NCI-H2171 treated with DMSO at 0.1 percent for 48 hours (cell line): Measurements from ENCODE around the gene PRKCH.

Source experiments
- DNase-seq: peaks from one replicate; lab custom pipeline; 2025; lab: John Stamatoyannopoulos, UW

The PRKCH gene

DNA sequence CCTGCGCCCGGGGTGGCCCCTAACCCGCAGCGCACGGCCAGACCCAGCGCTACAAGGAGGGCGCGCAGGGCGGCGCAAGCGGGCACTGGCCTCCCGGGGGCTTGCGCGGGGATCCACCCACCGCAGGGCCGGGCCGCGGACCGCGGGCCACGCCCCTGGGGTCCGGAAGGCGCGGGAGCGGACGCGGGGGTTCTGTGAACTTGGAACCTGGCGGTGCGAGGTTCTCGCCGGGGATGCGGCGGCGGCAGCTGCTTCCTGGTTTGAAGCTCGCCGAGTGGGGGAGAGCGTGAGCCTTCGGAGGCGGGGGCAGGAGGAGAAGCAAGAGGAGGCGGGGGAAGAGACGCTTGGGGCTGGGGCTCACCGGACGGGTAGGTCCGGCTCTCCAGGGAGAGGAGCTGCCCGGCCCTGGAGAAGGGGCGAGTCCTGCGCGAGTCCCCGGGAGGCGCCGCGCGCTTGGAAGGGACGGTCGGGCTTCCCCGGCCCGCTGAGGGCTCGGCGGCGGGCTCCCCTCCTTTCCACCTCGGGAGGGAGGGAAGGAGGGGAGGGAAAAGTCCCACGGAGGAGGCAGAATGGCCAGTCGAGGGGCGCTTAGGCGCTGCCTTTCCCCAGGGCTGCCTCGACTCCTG is at the start of gene PRKCH:
Gene PRKCH, plus strand, starts transcription at position 195 of the 626 bp plus-strand sequence. CDS start 523 bp downstream, outside the sequence.
- DNase-seq: peak; percentile 52

DNA sequence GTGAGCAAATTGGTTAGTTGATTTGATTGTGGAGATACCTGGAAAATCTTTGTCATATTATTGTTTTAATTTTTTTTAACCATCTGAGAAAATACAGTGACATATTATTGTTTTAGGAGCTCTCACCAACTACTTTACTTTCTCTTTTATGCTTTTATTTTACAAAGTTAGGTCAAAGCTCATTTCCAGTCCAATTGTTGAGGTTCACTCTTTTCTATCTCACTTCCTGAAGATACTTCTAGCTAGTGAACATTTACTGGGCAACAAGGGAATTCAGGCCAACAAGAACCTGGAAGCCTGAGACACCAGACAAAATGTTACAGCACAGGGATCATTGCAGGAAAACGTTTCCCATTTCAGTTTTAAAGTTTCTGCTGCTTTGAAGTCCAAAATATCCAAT is 44.1 kb upstream of the PRKCH start:
- no peak for DNase-seq

DNA sequence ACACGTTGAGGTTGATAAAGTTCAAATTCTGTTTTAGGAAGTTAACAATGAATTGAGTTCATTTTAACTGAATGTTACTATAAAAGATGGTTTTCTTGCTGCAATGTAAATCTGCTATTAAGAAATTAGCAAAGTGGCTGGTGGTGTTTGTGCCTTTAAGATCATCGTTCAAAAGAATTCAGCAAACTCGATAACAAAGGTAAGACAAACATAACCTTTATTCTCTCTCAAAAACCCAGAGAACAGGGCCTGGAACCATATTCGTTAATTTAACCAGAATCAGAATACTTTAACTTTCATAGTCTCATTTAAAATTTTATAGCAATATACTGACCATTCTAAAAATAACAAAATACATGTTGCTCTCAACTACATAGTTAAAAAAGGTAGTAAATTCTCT is 43.6 kb upstream of the PRKCH start:
- no peak for DNase-seq

DNA sequence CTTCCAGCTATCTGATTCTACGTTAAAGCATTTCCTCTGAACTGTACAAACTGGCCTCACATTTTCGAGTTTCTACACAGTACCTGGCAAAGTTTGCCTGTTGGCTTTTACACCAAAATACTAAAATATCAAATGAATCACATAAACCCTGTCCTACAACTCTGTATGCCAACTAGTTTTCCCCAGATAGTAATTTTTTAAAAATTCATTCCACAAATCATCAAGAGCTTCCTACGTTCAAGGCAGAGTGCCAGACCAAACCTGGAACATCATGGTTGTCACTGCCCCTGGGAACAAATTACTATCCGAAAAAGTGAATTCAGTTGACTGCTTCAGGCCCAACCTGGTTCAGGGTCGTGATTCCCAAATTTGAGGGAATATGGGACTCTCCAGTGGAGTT is 42.3 kb upstream of the PRKCH start:
- DNase-seq: no peak

DNA sequence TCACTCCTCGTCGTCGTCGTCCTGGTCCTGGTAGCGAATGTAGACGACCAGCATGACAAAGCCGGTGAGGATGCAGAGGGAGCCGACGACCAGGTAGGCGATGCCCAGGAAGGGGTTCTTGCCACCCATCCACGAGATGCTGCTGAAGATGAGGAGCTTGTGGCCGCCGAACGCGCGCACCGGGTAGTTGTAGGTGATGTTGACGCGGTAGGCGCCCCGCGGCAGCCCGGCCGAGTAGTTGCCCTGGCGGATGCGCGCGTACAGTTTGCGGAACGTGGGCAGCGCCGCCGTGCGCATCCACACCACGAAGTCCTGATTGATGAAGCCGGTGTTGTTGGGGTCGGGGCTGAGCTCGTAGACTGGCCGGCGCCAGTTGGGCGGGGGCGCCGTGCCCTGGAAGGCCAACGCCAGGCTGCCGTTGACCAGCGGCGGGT is 41.3 kb upstream of the PRKCH start:
- peak; percentile 41 for DNase-seq

DNA sequence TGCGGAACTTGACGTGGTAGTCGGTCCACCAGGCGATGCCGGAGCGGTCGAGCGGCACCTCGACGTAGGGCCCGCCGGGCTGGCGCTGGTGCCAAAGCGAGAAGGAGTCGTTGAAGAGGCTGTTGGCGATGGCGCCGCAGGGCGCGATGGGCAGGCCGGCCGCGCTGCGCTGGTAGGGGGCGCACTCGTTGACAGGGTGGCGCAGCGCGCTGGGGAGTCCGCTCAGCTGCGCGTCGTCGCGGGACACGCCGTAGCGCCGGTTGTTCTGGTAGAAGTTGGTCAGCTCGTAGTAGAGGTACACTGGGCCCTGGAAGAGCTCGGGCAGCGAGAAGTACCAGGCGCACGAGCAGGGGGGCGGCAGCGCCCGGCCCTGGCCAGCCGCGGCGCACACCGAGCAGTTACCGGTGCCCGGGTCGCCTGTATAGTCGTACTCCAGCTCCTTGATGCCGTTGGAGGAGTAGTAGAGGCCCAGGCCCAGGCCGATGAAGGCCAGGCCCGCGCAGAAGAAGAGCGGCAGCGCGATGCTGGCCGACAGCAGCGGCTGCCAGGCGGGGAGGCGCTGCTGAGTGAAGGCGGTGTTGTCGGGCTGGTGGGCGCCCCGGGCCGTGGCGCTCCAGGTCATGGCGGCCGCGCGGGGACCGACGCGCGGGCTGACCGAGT is 40.7 kb upstream of the PRKCH start:
- peak; percentile 76 for DNase-seq

DNA sequence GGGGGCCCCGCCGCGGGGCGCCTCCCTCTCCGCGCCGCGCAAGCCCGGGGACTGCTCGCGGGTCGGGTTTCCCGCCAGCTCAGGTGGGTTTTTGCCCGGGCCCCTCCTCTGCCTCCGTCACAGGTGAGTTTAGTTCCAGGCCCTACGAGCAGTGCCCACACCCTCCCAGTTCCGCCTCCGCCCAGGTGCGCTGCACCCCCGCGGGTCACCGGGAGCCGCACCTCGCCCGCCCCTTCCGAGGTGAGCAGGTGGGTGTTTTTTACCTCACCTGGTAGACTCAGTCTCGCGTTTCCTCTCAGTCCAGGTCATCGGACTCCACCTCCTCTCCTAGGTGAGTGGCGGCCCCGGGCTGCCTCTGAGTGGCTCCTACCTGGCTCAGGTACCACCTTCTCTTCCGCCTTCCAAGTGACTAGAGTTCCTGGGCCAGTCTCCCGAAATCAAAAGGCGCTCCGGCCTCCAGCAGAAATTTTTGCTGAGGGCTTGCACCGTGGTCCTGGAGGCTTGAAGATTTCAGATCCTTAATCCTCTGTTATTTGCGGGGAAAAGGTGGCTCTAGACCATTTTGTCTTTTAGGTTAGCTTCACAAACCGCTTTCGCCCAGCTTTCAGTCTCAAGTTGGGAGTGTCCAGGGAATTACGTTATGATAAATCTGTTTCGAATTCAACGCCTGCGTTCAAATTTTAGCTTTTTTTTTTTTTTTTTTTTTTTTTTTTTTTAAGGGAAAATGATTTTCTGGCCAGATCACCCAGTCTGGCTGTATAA is 40.0 kb upstream of the PRKCH start, which contains the start of gene TMEM30B:
Gene TMEM30B, minus strand, starts transcription at position 153 of the 762 bp plus-strand sequence. CDS start 191 bp downstream, outside the sequence.
- DNase-seq: peak; percentile 74

DNA sequence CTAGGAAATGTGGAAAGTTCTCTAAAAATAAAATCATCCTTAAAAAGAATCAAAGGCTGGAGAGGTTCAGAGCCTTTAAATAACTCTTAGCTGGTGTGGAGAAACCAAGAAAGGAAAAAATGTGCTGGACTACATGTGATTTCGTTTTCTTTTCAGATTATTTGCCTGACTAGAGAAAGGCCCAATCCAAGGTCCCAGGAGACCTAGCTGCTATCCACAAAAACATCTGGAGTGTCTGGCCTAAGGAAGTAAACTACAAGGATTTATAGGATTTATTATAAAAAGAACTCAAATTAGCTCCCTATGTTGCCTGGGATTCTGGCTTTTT is 39.5 kb upstream of the PRKCH start:
- DNase-seq: peak; percentile 47

DNA sequence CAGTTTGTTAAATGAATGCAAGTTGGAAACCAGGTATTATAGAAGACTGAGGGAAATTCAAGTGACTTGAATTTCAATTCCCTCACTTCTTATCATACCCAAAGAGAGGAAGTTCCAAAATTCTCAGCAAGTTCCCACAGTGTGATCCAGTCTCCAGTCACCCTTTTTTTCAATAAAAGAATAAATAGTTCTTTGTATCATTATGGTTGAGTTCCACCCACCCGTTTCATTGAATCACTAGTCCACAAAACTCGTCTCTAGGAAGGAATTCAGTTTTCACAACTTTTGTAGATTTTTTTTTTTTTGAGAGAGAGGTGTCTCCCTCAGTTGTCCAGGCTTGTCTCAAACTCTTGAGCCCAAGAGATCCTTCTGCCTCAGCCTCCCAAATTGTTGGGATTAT is 38.6 kb upstream of the PRKCH start:
- no peak for DNase-seq

DNA sequence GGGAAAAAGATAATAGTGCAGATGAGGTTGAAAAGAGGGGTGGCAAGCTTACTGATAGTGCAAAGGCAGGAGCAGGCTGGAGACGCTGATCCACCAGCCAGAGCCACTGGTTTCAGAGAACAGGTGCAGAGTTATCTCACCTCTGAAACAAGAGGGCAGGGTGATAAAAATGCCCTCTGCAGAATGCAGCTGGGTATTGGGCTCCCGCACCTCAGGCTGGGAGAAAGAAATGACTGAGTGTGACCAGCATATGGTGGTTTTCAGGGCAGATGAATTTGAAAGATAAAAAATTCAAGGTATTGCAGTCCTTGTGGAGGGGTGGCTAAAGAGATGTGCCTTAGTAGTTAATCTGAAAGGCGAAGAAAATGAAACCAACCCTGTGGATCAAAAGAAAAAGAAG is 37.4 kb upstream of the PRKCH start:
- DNase-seq: no peak

DNA sequence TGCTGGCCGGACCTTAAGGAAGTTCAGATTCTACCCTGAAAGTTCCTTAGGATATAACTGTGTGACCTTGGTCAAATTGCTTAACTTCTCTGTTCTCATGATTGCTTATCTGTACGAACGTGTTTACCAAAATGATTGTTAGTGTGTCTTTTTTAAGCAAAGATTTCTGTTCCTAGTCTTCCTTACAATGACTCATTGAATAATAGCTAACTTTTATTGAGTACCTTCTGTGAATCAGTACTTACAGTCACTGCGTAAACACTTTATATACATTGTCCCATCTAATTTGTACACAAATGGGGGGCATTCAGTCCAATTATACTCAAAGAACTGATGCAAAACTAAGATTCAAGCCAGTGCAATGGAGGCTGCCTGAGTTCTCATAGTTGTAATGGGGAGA is 36.0 kb upstream of the PRKCH start:
- no peak for DNase-seq

DNA sequence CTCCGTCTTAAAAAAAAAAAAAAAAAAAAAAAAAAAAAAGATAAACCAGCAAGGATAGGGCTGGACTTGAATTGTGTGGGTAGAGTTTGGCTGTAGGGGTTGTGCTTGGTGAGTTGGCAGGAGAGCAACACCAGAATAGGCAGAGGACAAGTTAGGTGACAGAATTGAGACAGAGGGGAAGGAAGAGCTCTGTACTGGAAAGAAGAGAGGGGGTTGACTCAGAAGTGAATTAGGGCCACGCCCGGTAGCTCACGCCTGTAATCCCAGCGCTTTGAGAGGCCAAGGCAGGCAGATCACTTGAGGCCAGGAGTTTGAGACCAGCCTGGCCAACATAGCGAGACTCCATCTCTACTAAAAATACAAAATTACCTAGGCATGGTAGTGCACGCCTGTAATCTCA is 34.2 kb upstream of the PRKCH start:
- no peak for DNase-seq

DNA sequence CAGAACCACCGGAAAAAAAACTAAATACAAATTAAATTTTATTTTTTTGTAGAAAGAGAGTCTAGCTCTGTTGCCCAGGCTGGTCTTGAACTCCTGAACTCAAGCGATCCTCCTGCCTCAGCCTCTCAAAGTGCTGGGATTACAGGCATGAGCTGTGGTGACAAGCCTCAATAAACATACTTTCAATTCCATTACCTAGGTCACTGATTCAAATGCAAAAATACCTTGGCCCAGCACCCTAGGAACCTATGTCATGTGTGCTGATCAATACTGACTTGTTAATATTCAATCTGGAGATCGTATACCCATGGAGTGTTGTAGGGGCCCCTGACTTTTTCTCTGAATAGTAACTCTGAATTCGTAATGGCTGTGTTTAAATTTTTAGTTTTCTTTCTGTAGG is 33.2 kb upstream of the PRKCH start:
- DNase-seq: no peak

DNA sequence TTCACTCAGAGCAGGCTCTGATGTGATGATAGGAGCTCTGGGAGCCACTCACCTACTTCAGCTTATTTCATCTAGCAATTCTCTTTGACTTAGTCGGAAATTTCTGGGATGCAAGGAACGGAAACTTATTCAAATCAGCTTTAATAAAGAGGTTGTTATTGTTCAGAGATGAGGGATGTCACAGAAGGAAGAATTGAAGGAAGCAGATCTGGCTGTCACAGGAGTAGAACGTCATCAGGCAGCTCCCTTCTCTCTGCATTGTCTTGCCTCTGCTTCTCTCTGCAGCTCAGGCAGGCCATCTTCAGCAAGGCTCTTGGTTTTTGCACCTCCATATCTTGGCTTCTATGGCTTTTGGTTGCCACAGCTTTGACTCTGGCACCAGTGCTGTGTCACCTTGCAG is 32.7 kb upstream of the PRKCH start:
- DNase-seq: no peak

DNA sequence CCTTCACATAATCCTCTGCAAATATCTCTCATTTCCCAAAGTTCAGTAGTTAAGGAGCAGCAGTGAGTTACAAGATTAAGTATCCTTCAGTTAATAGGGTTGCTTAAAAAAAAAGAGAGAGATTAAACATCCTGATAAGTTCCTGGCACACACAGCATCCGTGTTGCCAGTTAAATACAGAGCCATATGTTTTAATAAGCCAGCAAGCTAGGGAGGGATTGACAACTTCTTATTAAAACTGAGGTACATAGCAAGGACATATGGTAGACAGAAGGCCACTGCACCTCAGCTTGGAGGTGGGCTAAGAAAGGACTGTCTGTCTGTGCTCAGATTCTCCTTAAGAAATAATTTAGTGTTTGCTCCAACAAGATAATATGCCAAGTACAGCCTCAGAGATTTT is 30.7 kb upstream of the PRKCH start:
- DNase-seq: peak; percentile 97

DNA sequence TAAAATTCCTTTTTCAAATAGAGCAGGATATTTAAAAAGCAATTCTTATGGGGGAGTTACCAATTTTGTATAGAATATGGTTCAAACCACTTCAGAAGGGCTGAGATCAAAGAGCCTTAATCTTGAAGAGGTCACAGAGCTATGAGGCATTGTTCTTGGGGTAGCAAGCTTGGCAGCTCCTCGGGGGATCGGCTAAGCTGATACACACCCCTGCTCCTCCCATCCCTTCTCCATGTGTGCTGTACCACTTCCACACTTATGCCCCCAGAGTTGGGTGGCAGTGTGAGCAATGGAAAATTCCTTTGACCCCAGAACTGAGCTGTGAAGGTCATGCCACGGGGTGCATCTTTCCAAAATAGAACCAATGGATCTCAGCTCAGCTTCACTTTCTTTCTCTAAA is 25.2 kb upstream of the PRKCH start:
- no peak for DNase-seq

DNA sequence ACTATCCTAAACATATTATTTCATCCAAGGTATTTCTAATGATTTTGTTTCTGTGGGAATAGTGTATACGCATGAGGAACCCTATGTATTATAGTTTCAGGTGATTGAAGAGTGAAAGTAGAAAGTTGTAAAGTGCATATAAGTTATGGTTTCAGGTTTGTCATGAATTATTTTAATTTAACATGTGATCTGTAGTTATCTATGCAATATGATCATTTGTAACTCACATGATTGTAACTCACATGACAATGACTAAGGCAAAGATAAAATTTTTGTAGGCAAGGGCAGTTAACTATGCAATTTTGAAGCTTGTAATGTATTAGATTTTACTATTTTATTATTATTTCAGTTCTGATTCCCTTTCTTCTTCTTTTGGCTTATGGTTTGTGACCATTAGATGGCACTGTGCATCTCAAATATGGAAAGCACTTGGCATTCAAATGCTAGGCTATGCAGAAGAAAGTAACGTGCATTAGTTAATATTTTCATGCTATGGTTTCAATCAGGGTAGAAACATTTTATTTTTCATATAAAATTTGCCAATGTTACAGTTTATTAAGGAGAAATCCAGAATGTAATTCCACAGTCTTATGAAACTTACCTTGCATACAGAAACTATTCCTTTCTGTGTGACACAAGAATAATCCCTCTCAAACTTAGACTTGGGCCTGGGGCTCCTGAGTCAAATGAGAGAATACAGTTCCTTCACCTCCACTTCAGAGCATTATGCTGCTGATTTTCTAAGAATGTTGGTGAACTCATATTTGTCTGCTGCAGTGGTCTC is 24.5 kb upstream of the PRKCH start:
- DNase-seq: peak; percentile 53

DNA sequence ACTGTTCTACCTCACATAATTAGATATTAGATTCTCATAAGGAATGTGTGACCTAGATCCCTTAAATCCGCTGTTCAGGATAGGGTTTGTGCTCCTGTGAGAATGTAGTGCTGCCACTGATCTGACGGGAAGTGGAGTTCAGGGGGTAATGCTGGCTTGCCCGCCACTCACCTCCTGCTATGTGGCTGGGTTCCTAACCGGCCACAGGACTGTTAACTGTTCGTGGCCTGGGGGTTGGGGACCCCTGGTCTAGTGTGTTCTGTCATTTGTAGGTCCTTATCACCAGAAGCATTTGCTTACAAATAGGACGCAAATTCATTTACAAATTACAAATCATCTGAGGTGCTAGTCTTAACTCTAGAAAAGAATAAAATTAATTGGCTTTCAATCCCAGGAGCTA is 23.8 kb upstream of the PRKCH start:
- DNase-seq: no peak

DNA sequence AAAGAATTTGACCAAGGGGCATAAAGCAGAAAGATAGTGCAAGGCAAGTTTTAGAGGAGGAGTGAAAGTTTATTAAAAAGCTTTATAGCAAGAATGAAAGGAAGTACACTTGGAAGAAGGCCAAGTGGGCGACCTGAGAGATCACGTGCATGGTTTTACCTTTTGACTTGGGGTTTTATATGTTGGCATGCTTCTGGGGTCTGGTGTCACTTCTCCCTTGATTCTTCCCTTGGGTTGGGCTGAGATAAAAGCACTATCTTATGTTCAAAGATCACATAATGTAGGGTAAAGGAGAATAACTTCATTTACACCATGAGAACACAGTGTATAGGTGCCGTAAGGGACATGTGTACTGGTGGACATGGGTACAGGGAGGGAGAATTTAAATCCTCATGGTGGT is 22.6 kb upstream of the PRKCH start:
- no peak for DNase-seq

DNA sequence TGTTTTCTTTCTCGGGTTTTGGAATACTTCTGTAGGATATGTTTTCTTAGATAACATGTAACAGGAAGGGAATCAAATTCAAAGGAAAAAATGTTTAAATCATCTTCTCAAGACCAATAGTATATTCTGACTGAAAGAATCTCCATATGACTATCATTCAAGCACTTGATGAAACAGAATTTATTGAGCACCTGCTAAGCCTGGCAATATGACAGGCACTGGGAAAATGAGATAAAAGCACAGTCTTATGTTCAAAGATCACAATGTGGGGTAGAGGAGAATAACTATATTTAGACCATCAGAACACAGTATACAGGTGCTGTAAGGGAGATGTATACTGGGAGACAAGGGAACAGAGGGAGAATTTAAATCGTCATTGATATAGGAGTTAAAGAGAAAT is 21.2 kb upstream of the PRKCH start:
- DNase-seq: no peak

DNA sequence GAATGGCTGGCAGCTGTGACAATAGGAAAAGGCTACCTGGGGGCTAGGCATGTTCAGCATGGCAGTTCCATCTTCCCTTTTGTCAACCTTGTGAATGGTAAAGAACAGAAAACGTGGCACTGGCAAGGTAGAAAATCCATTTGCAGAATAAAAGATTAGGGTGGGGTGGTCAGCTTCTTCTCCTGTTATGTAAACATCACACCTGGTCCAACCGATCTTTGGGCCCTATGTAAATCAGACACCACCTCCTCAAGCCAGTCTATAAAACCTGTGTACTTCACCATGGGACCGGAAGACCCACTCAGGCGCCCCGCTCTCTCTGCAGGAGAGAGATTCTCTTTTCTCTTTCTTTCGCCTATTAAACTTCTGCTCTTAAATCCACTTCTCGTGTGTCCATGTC is 20.6 kb upstream of the PRKCH start:
- DNase-seq: no peak

DNA sequence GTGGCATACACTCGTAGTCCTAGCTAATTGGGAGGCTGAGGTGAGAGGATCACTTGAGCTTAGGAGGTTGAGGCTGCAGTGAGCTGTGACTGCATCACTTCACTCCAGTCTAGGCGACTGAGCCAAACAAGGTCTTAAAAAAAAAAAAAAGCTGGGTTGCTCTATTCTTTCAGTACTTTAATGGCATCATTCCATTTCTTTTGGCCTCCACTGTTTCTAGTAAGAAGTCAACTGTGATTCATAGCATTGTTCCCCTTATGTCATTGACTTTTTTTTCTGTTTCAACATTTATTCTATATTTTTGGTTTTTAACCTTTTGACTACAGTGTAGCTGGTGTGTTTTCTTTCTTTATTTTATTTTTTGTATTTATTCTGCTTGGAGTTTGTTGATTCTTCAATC is 16.7 kb upstream of the PRKCH start:
- no peak for DNase-seq

DNA sequence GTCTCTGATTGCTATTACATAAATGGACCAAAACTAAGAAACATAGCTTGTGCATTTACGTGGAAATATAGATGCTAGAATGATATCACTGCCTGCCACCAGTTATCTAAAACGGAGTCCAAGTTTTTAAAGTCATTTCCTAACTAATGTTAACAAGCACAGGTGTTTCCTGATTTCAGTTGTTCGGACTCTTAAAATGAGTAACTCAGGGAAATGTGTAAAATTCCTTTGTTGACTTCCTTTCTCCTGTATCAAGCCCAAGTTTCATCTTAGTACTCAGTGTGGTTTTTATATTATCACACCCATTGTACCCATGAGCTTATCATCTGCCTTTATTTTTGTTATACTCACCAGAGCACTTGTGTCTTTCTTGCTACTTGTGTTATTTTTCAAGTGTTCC is 13.2 kb upstream of the PRKCH start:
- DNase-seq: no peak
